SK-N-SH (cell line): ENCODE data around the gene IL9. TPM values are rescaled to one million over a fixed set of nuclear protein-coding genes. Genes with fewer than 3 reads are reported as not detected.

Experiments used
- CTCF ChIA-PET: fragments of 300-600, 350-600 bp; formaldehyde crosslinking; extraction: SDS; loops from one replicate; lab custom pipeline; 2021; lab: Yijun Ruan, JAX
- POLR2A ChIA-PET: fragments of 350-600 bp; sonication (Branson Sonifier 250); formaldehyde crosslinking; extraction: SDS; loops from one replicate; lab custom pipeline; 2020; ENCODE audit warnings: antibody characterized with exemption, inconsistent platforms; lab: Yijun Ruan, JAX
- DNase-seq: peaks from one replicate; pipeline ENCODE4 v3.0.0; 2012
- H2AFZ ChIP-seq: fragments of 200-600 bp; sonication (generic); 2 replicates; pipeline ENCODE4 v1.8.1; 2016; ENCODE audit warnings: antibody characterized with exemption, mild to moderate bottlenecking, low read depth
- H3F3A ChIP-seq: fragments of 200-600 bp; sonication (generic); replicated peaks from 2 replicates; pipeline ENCODE3; 2016; ENCODE audit warnings: antibody characterized with exemption, mild to moderate bottlenecking; ENCODE audit not compliant: insufficient read depth
- H3K27ac ChIP-seq, 2 experiments: fragments of 200-500 bp in 1 of 2; fragments of 200-600 bp in 1 of 2; sonication (Bioruptor generic) in 1 of 2; sonication (generic), shearing (Covaris generic) in 1 of 2; 2 replicates each; pipeline versions ENCODE4 v1.5.1 to v1.6.1; 2014 to 2016; ENCODE audit warnings: low read depth in 2 of 2, inconsistent platforms in 1 of 2, low read length in 1 of 2, mild to moderate bottlenecking in 1 of 2, mixed read lengths in 1 of 2
- H3K27me3 ChIP-seq: fragments of 200-600 bp; sonication (generic), shearing (Covaris generic); 2 replicates; pipeline ENCODE4 v1.6.1; 2016; ENCODE audit warnings: mixed run types; ENCODE audit not compliant: insufficient read depth
- H3K36me3 ChIP-seq, 2 experiments: fragments of 200-500 bp in 1 of 2; fragments of 200-600 bp in 1 of 2; sonication (Bioruptor generic) in 1 of 2; sonication (generic) in 1 of 2; replicated peaks in 1 of 2; 2 replicates each; pipeline versions ENCODE3 to v1.5.1; 2014 to 2016; ENCODE audit warnings: low read length in 1 of 2, mild to moderate bottlenecking in 1 of 2; ENCODE audit not compliant: insufficient read depth in 2 of 2, control insufficient read depth in 1 of 2
- H3K4me1 ChIP-seq, 2 experiments: fragments of 200-500 bp in 1 of 2; fragments of 200-600 bp in 1 of 2; sonication (Bioruptor generic) in 1 of 2; sonication (generic), shearing (Covaris generic) in 1 of 2; 2 replicates each; pipeline versions ENCODE4 v1.5.1 to v1.6.1; 2014 to 2016; ENCODE audit warnings: low read depth in 1 of 2, low read length in 1 of 2, mixed run types in 1 of 2; ENCODE audit not compliant: insufficient read depth in 2 of 2, control insufficient read depth in 1 of 2
- H3K4me2 ChIP-seq: fragments of 200-600 bp; sonication (generic), shearing (Covaris generic); 2 replicates; pipeline ENCODE4 v1.6.1; 2017; ENCODE audit warnings: mixed run types
- H3K4me3 ChIP-seq, 2 experiments: fragments of 200-500 bp in 1 of 2; fragments of 200-600 bp in 1 of 2; sonication (Bioruptor generic) in 1 of 2; sonication (generic), shearing (Covaris generic) in 1 of 2; 2 replicates each; pipeline versions ENCODE4 v1.5.1 to v1.8.1; 2014 to 2016; ENCODE audit warnings: low read depth in 2 of 2, inconsistent platforms in 1 of 2, low read length in 1 of 2, mild to moderate bottlenecking in 1 of 2, mixed read lengths in 1 of 2, moderate library complexity in 1 of 2
- H3K79me2 ChIP-seq: fragments of 200-600 bp; sonication (generic); 2 replicates; pipeline ENCODE4 v1.8.1; 2017; ENCODE audit warnings: mild to moderate bottlenecking; ENCODE audit not compliant: insufficient read depth
- H3K9ac ChIP-seq: fragments of 200-600 bp; sonication (generic); 2 replicates; pipeline ENCODE4 v1.6.1; 2017; ENCODE audit warnings: mixed run types
- H3K9me2 ChIP-seq: fragments of 200-600 bp; sonication (generic); 2 replicates; pipeline ENCODE4 v1.6.1; 2017; ENCODE audit warnings: mixed run types
- H3K9me3 ChIP-seq: fragments of 200-600 bp; sonication (generic); 2 replicates; pipeline ENCODE4 v1.6.1; 2017; ENCODE audit warnings: mixed run types, mild to moderate bottlenecking, moderate library complexity
- H4K20me1 ChIP-seq: fragments of 200-600 bp; sonication (generic); 2 replicates; pipeline ENCODE4 v1.6.1; 2017; ENCODE audit warnings: mild to moderate bottlenecking, mixed run types; ENCODE audit not compliant: insufficient read depth
- FOXM1 ChIP-seq: IDR thresholded peaks from 2 replicates; pipeline ENCODE4 v1.4.0; 2012; ENCODE audit warnings: low read depth, mild to moderate bottlenecking
- MXI1 ChIP-seq: IDR thresholded peaks from 2 replicates; pipeline ENCODE4 v1.6.1; 2012; ENCODE audit warnings: mild to moderate bottlenecking, low read depth, low read length, improper control_type of control experiment
- NRF1 ChIP-seq: IDR thresholded peaks from 2 replicates; pipeline ENCODE4 v1.6.1; 2012; ENCODE audit warnings: low read depth, mild to moderate bottlenecking, low read length
- RAD21 ChIP-seq: IDR thresholded peaks from 2 replicates; pipeline ENCODE4 v1.6.1; 2012; ENCODE audit warnings: mild to moderate bottlenecking, low read length
- RCOR1 ChIP-seq: fragments of 150-350 bp; IDR thresholded peaks from 2 replicates; pipeline ENCODE4 v1.6.1; 2017; ENCODE audit warnings: antibody characterized with exemption, low read length
- RXRA ChIP-seq: IDR thresholded peaks from 2 replicates; pipeline ENCODE4 v1.4.0; 2012; ENCODE audit warnings: low read depth, mild to moderate bottlenecking, borderline replicate concordance
- SMC3 ChIP-seq: IDR thresholded peaks from 2 replicates; pipeline ENCODE4 v1.6.1; 2012; ENCODE audit warnings: low read depth, low read length, improper control_type of control experiment
- TAF1 ChIP-seq: IDR thresholded peaks from 2 replicates; pipeline ENCODE4 v1.6.1; 2012; ENCODE audit warnings: low read depth, mild to moderate bottlenecking, low read length, moderate library complexity, borderline replicate concordance
- TCF12 ChIP-seq: IDR thresholded peaks from 2 replicates; pipeline ENCODE4 v1.4.0; 2012
- WGBS: methylation state at CpG from one replicate; pipeline ENCODE4 v1.1.6; 2017; ENCODE audit warnings: low lambda C conversion rate; 5-methylcytosine and 5-hydroxymethylcytosine counted together
- polyA plus RNA-seq, 3 experiments: library from polyadenylated mRNA; depleted of rRNA; stranded (reverse); fragments of >200 nt; gene quantifications; 2 replicates each; pipeline ENCODE4 v1.2.3, GENCODE V29; 2012
- TF ChIP-seq, protein P1 (sequence below): IDR thresholded peaks from 2 replicates; pipeline ENCODE4 v1.6.1; 2012; ENCODE audit warnings: mild to moderate bottlenecking, low read depth, low read length, moderate library complexity
- TF ChIP-seq, protein P2 (sequence below): fragments of 200-600 bp; sonication (generic); IDR thresholded peaks from 2 replicates; pipeline ENCODE4 v1.6.1; 2017; ENCODE audit warnings: antibody characterized with exemption, mild to moderate bottlenecking, moderate library complexity

The IL9 gene
- not detected in 2 replicates for polyA plus RNA-seq (2012; rRNA removed)
- polyA plus RNA-seq (2012; cell fraction: cytosol; rRNA removed) = not detected in 2 replicates
- polyA plus RNA-seq (2012; cell fraction: nucleus; rRNA removed) = 0.22 TPM in 1 of 2 replicates, not detected in the other

DNA sequence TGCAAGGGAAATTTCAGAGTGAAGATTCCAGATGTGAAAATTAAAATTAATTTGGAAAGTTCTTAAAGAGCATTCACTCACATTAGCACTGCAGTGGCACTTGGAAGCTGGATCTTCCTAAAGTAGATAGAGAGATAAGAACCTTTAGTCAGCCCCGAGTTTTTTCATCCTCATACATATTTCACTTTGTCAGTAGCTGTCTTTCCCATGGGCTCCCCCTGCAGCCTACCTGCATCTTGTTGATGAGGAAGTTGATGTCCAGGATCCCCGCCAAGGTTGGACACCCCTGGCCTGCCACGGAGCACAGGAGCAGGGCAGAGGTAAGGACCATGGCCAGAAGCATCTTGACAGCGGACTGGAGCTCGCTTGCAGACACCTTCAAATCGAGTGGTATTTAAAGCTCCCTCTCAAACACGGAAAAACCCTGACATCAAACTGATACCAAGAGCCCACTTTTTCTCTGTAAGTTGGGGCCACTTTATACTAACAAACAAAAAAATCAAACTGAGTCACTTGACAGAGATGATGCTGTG lies at the start of gene IL9:
IL9 (minus strand) TSS at position 368 of the 533 bp plus-strand sequence; CDS start at position 343, 25 bp downstream.
- 47% methylated on average over 7 of the region's 7 CpGs for WGBS
- Histone ChIP-seq H3K9me3 (no peaks in the 10 kb centered on the region), H3F3A (no peaks in the 10 kb centered on the region), H3K36me3 (no peaks in the 10 kb centered on the region), H3K9me2 (no peaks in the 10 kb centered on the region), H3K4me1 (peaks cover 0 to 8% of the 10 kb centered on the region in 2 experiments; a peak in 1 of 4 replicates), H3K4me3 (no peak within 1 kb of the TSS), H3K9ac (no peak within 1 kb of the TSS), H2AFZ (no peak within 1 kb of the TSS), H3K79me2 (no peaks in the 10 kb centered on the region), H3K4me2 (no peak within 1 kb of the TSS), H4K20me1 (no peaks in the 10 kb centered on the region), H3K27ac (no peak within 1 kb of the TSS), H3K27me3 (no peaks in the 10 kb centered on the region)
- ChIA-PET POLR2A (no interaction called here), CTCF (interaction anchor here (0.5 to 10.7 kb wide), 4 partner anchors 8 to 595 kb away, joined by 3 to 104 read pairs (median 4); no protein-coding TSS in a partner anchor)
- no peak for DNase-seq
- TF ChIP-seq NRF1 = no peak
- TF ChIP-seq, protein P1, sequence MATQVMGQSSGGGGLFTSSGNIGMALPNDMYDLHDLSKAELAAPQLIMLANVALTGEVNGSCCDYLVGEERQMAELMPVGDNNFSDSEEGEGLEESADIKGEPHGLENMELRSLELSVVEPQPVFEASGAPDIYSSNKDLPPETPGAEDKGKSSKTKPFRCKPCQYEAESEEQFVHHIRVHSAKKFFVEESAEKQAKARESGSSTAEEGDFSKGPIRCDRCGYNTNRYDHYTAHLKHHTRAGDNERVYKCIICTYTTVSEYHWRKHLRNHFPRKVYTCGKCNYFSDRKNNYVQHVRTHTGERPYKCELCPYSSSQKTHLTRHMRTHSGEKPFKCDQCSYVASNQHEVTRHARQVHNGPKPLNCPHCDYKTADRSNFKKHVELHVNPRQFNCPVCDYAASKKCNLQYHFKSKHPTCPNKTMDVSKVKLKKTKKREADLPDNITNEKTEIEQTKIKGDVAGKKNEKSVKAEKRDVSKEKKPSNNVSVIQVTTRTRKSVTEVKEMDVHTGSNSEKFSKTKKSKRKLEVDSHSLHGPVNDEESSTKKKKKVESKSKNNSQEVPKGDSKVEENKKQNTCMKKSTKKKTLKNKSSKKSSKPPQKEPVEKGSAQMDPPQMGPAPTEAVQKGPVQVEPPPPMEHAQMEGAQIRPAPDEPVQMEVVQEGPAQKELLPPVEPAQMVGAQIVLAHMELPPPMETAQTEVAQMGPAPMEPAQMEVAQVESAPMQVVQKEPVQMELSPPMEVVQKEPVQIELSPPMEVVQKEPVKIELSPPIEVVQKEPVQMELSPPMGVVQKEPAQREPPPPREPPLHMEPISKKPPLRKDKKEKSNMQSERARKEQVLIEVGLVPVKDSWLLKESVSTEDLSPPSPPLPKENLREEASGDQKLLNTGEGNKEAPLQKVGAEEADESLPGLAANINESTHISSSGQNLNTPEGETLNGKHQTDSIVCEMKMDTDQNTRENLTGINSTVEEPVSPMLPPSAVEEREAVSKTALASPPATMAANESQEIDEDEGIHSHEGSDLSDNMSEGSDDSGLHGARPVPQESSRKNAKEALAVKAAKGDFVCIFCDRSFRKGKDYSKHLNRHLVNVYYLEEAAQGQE = peak; percentile 79

DNA sequence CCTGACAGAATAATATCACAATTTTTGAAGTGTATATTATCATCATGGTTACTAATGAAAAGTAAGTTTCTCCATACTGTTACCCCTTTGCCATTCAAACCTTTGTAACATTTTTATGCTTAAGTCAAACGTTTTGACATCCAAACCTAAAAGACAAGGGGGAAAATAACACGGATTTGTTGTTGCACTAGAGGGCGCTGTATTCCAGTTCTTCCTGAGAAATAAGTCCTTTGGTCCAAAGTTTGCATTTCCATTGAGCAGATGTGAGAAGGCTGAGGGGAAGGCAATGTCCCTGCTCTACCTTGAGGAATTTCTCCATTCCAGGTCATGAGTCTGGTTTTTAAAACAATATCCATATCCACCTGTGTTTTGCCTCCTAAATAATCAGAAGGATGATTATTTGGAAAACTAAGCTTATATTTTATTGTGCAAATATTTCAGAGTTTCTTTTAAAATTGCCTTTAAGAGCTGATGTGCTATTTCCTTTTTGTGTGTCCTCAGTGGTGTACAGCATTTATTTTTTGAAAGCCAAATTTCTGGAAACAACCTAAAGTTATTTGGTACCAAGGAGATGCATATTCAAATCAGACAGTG lies 49.4 kb upstream of the IL9 start:
- H3K4me2 ChIP-seq = no peak overlapping the region
- POLR2A ChIA-PET = no interaction called here
- DNase-seq = peak; percentile 66

More for the DNA sequence above, 49.4 kb upstream of the IL9 start:
- Histone ChIP-seq H3K9me3 (no peaks in the 10 kb centered on the region), H3K27me3 (no peaks in the 10 kb centered on the region), H3K9ac (no peak overlapping the region)
- TF ChIP-seq MXI1 = 0 out of 2 replicates have a peak, but pooled peaks have one; percentile 24
- TF ChIP-seq RCOR1 = 0 out of 2 replicates have a peak, but pooled peaks have one; percentile 26
- peak; percentile 39; the same call in 1 of the 2 replicates for TF ChIP-seq FOXM1
- TF ChIP-seq, protein P2, sequence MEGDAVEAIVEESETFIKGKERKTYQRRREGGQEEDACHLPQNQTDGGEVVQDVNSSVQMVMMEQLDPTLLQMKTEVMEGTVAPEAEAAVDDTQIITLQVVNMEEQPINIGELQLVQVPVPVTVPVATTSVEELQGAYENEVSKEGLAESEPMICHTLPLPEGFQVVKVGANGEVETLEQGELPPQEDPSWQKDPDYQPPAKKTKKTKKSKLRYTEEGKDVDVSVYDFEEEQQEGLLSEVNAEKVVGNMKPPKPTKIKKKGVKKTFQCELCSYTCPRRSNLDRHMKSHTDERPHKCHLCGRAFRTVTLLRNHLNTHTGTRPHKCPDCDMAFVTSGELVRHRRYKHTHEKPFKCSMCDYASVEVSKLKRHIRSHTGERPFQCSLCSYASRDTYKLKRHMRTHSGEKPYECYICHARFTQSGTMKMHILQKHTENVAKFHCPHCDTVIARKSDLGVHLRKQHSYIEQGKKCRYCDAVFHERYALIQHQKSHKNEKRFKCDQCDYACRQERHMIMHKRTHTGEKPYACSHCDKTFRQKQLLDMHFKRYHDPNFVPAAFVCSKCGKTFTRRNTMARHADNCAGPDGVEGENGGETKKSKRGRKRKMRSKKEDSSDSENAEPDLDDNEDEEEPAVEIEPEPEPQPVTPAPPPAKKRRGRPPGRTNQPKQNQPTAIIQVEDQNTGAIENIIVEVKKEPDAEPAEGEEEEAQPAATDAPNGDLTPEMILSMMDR = peak; percentile 86
- peak; percentile 96 for TF ChIP-seq SMC3
- no peak for TF ChIP-seq RXRA
- TF ChIP-seq TAF1 = no peak
- TF ChIP-seq RAD21 = peak; percentile 96
- TF ChIP-seq TCF12 = peak; percentile 61
- TF ChIP-seq, all 33 proteins: peak for 7
- CTCF ChIA-PET = interaction anchor here (0.5 to 2.8 kb wide), 52 partner anchors 8 to 272 kb away, joined by 3 to 73 read pairs (median 4); partner anchors contain the start of genes LECT2 and SMAD5
- peak overlapping the region; percentile 35 to 47; a peak in 2 of 4 replicates for H3K27ac ChIP-seq
- H4K20me1 ChIP-seq = no peaks in the 10 kb centered on the region
- H3K4me3 ChIP-seq = no peak overlapping the region
- 0 out of 2 replicates have a peak, but pooled peaks cover 2% of the 10 kb centered on the region for H3K79me2 ChIP-seq
- H3K36me3 ChIP-seq = peaks cover 28 to 32% of the 10 kb centered on the region in 2 experiments
- peaks cover 31% of the 10 kb centered on the region for H3F3A ChIP-seq
- no peaks in the 10 kb centered on the region for H3K4me1 ChIP-seq
- H3K9me2 ChIP-seq = no peaks in the 10 kb centered on the region
- WGBS = under 1% methylated on average over 3 of the region's 3 CpGs
- H2AFZ ChIP-seq = no peak overlapping the region
